Neural cell (in vitro differentiated cells): ENCODE data around the gene PARVG. TPM values are rescaled to one million over a fixed set of nuclear protein-coding genes. Genes with fewer than 3 reads are reported as not detected.

Experiments
- H2AFZ ChIP-seq: fragments of 200-600, 300-800 bp; sonication (generic), shearing (Covaris generic); 2 replicates; pipeline ENCODE4 v1.6.0; 2014; ENCODE audit warnings: low read depth, mild to moderate bottlenecking, antibody characterized with exemption, low read length, moderate library complexity
- H3F3A ChIP-seq: fragments of 200-600 bp; shearing (Covaris generic); 2 replicates; pipeline ENCODE4 v1.6.1; 2016; ENCODE audit warnings: mild to moderate bottlenecking, moderate library complexity, mixed read lengths, antibody characterized with exemption, low read length; ENCODE audit not compliant: insufficient read depth, poor library complexity, severe bottlenecking
- H3K27ac ChIP-seq: fragments of 200-600, 300-800 bp; sonication (generic), shearing (Covaris generic); 2 replicates; pipeline ENCODE4 v1.5.1; 2014; ENCODE audit warnings: mild to moderate bottlenecking, low read length, moderate library complexity
- H3K27me3 ChIP-seq: fragments of 300-800, 200-600 bp; sonication (generic), shearing (Covaris generic); 2 replicates; pipeline ENCODE4 v1.6.0; 2014; ENCODE audit warnings: mild to moderate bottlenecking, low read depth, low read length, moderate library complexity; ENCODE audit not compliant: insufficient read depth
- H3K36me3 ChIP-seq: fragments of 300-800, 200-600 bp; sonication (generic), shearing (Covaris generic); 2 replicates; pipeline ENCODE4 v1.5.1; 2014; ENCODE audit warnings: mild to moderate bottlenecking, antibody characterized with exemption, low read length, moderate library complexity; ENCODE audit not compliant: insufficient read depth
- H3K4me2 ChIP-seq: fragments of 300-800, 200-600 bp; sonication (generic), shearing (Covaris generic); 2 replicates; pipeline ENCODE4 v1.6.0; 2014; ENCODE audit warnings: mild to moderate bottlenecking, low read length
- H3K4me3 ChIP-seq: fragments of 300-800, 200-600 bp; sonication (generic), shearing (Covaris generic); 2 replicates; pipeline ENCODE4 v1.5.1; 2014; ENCODE audit warnings: mild to moderate bottlenecking, low read length, moderate library complexity
- H3K79me2 ChIP-seq: fragments of 200-600 bp; shearing (Covaris generic); replicated peaks from 2 replicates; pipeline ENCODE4 v1.6.0; 2014; ENCODE audit warnings: mild to moderate bottlenecking, low read length, moderate library complexity; ENCODE audit not compliant: insufficient read depth
- H3K9ac ChIP-seq: fragments of 300-800, 200-600 bp; sonication (generic), shearing (Covaris generic); 2 replicates; pipeline ENCODE4 v1.6.1; 2016; ENCODE audit warnings: mild to moderate bottlenecking, low read length, mixed read lengths
- H3K9me2 ChIP-seq: fragments of 200-600 bp; shearing (Covaris generic); 2 replicates; pipeline ENCODE4 v1.6.1; 2016; ENCODE audit warnings: mild to moderate bottlenecking, low read length, mixed read lengths; ENCODE audit not compliant: insufficient read depth
- H3K9me3 ChIP-seq: fragments of 200-600, 300-800 bp; sonication (generic), shearing (Covaris generic); 2 replicates; pipeline ENCODE4 v1.6.1; 2016; ENCODE audit warnings: mild to moderate bottlenecking, mixed run types, low read length, moderate library complexity, mixed read lengths
- H4K20me1 ChIP-seq: fragments of 200-600 bp; shearing (Covaris generic); 2 replicates; pipeline ENCODE4 v1.6.1; 2016; ENCODE audit warnings: mild to moderate bottlenecking, mixed run types; ENCODE audit not compliant: insufficient read depth
- CTCF ChIP-seq: fragments of 450-650 bp; IDR thresholded peaks from 2 replicates; pipeline ENCODE4 v1.5.1; 2014; ENCODE audit warnings: antibody characterized with exemption, mild to moderate bottlenecking, moderate library complexity; ENCODE audit not compliant: poor library complexity, severe bottlenecking
- EP300 ChIP-seq: fragments of 450-650 bp; conservative IDR thresholded peaks from 2 replicates; pipeline ENCODE4 v1.6.1; 2014; ENCODE audit warnings: antibody characterized with exemption, mild to moderate bottlenecking, moderate library complexity; ENCODE audit not compliant: poor library complexity, severe bottlenecking
- EZH2 ChIP-seq: fragments of 200-600, 300-800 bp; shearing (Covaris generic), sonication (generic); IDR thresholded peaks from 2 replicates; pipeline ENCODE4 v1.6.1; 2014; ENCODE audit warnings: antibody characterized with exemption, low read length, borderline replicate concordance, mild to moderate bottlenecking; ENCODE audit not compliant: insufficient read depth, poor library complexity, severe bottlenecking
- MXI1 ChIP-seq: fragments of 450-650 bp; conservative IDR thresholded peaks from 2 replicates; pipeline ENCODE4 v1.6.1; 2014; ENCODE audit warnings: antibody characterized with exemption, mild to moderate bottlenecking; ENCODE audit not compliant: poor library complexity, severe bottlenecking
- POLR2AphosphoS5 ChIP-seq: IDR thresholded peaks from 2 replicates; pipeline ENCODE4 v1.6.1; 2012
- RAD21 ChIP-seq: fragments of 450-650 bp; conservative IDR thresholded peaks from 2 replicates; pipeline ENCODE4 v1.6.1; 2014; ENCODE audit warnings: antibody characterized with exemption, mild to moderate bottlenecking, moderate library complexity
- SMC3 ChIP-seq: fragments of 450-650 bp; conservative IDR thresholded peaks from 2 replicates; pipeline ENCODE4 v1.6.1; 2014; ENCODE audit warnings: antibody characterized with exemption, mild to moderate bottlenecking, moderate library complexity; ENCODE audit not compliant: poor library complexity
- TAF1 ChIP-seq: IDR thresholded peaks from 2 replicates; pipeline ENCODE4 v1.6.1; 2012; ENCODE audit warnings: low read depth
- polyA plus RNA-seq: library from polyadenylated mRNA; depleted of rRNA; stranded (reverse); fragments of >200 nt; gene quantifications from 2 replicates; pipeline ENCODE4 v1.2.3, GENCODE V29; 2014
- TF ChIP-seq, protein P1 (sequence below): IDR thresholded peaks from 2 replicates; pipeline ENCODE4 v1.6.1; 2012; ENCODE audit warnings: borderline replicate concordance

The PARVG gene
- polyA plus RNA-seq, 1 donor from 2014 or later = not detected

GRCh38 chr22:44214187-44214586, 33.5 kb downstream of the PARVG start:
- Histone ChIP-seq H2AFZ (no peak overlapping the region), H3K4me3 (no peak overlapping the region), H3K4me2 (no peak overlapping the region), H3K27ac (no peak overlapping the region), H3K9me2 (no peaks in the 10 kb centered on the region), H3K27me3 (no peaks in the 10 kb centered on the region), H3K9ac (no peak overlapping the region), H3K36me3 (no peaks in the 10 kb centered on the region), H3F3A (no peaks in the 10 kb centered on the region), H4K20me1 (no peaks in the 10 kb centered on the region), H3K79me2 (no peaks in the 10 kb centered on the region), H3K9me3 (peaks cover 10% of the 10 kb centered on the region)
- no peak for TF ChIP-seq RAD21
- TF ChIP-seq, protein P1, sequence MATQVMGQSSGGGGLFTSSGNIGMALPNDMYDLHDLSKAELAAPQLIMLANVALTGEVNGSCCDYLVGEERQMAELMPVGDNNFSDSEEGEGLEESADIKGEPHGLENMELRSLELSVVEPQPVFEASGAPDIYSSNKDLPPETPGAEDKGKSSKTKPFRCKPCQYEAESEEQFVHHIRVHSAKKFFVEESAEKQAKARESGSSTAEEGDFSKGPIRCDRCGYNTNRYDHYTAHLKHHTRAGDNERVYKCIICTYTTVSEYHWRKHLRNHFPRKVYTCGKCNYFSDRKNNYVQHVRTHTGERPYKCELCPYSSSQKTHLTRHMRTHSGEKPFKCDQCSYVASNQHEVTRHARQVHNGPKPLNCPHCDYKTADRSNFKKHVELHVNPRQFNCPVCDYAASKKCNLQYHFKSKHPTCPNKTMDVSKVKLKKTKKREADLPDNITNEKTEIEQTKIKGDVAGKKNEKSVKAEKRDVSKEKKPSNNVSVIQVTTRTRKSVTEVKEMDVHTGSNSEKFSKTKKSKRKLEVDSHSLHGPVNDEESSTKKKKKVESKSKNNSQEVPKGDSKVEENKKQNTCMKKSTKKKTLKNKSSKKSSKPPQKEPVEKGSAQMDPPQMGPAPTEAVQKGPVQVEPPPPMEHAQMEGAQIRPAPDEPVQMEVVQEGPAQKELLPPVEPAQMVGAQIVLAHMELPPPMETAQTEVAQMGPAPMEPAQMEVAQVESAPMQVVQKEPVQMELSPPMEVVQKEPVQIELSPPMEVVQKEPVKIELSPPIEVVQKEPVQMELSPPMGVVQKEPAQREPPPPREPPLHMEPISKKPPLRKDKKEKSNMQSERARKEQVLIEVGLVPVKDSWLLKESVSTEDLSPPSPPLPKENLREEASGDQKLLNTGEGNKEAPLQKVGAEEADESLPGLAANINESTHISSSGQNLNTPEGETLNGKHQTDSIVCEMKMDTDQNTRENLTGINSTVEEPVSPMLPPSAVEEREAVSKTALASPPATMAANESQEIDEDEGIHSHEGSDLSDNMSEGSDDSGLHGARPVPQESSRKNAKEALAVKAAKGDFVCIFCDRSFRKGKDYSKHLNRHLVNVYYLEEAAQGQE = no peak
- no peak for TF ChIP-seq EP300
- no peak for TF ChIP-seq MXI1
- TF ChIP-seq POLR2AphosphoS5 = no peak
- no peak for TF ChIP-seq CTCF
- TF ChIP-seq EZH2 = no peak
- no peak for TF ChIP-seq TAF1

DNA sequence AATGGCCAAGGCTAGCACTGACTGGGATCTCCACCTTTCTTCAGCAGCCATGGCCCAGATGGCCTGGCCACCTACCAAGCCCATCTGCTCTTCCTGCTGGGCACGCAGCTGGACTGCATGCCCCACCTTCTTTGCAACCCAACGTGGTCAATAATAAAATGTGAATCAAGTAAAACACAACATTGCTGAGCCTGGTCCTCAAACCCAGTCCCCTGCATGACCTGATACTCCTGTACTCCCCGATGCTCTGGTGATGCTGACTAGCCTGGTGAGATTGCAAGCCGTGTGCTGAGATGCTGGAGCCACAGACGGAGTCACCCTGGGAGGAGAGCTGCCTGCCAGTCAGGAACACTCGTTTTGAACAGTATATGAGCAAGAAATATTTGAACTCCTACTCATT, 34.0 kb downstream of the PARVG start:
- no peaks in the 10 kb centered on the region for H3K36me3 ChIP-seq
- H4K20me1 ChIP-seq = no peaks in the 10 kb centered on the region
- H2AFZ ChIP-seq = no peak overlapping the region
- no peak overlapping the region for H3K4me3 ChIP-seq
- H3K4me2 ChIP-seq = no peak overlapping the region
- H3K9ac ChIP-seq = no peak overlapping the region
- TF ChIP-seq MXI1 (no peak), SMC3 (no peak), RAD21 (no peak), POLR2AphosphoS5 (no peak), EP300 (no peak), EZH2 (no peak), TAF1 (no peak)
- TF ChIP-seq, protein P1 = no peak
- no peaks in the 10 kb centered on the region for H3K9me2 ChIP-seq
- no peak overlapping the region for H3K27ac ChIP-seq
- no peaks in the 10 kb centered on the region for H3F3A ChIP-seq
- peaks cover 5% of the 10 kb centered on the region for H3K9me3 ChIP-seq
- no peaks in the 10 kb centered on the region for H3K79me2 ChIP-seq
- H3K27me3 ChIP-seq = no peaks in the 10 kb centered on the region
